ENCODE data around the gene FUT8. TPM values are rescaled to one million over a fixed set of nuclear protein-coding genes. Genes with fewer than 3 reads are reported as not detected.

FUT8 gene
- total and polyA plus RNA-seq, 2 of the 8 experiments (the other 6 are each of a cell fraction or from before 2014, with no cell fraction given), result 10.5 to 25.1 TPM

GRCh38 chr14:65371784-65372183, 40.7 kb upstream of the FUT8 start (continued):
- TF ChIP-seq ATF2 (IDR thresholded peaks at IDR 0.05; ENCODE audit: low read length) (no peak), POLR2A (IDR thresholded peaks at IDR 0.05; ENCODE audit: control extremely low read depth in 1 of 2, low read depth in 2 of 2, low read length in 2 of 2) (no peak), RBBP5 (IDR thresholded peaks at IDR 0.05; ENCODE audit: borderline replicate concordance, low read depth, low read length) (no peak), NRF1 (IDR thresholded peaks at IDR 0.05; ENCODE audit: low read depth, low read length) (no peak), SP2 (IDR thresholded peaks at IDR 0.05; ENCODE audit: low read length) (no peak)

Measured in H1 (cell line).